T-helper 2 cell treated with Interferon-gamma antibody and Interleukin-4, amounts not matched to agents 5 μg/mL and 100 μg/mL, for 36 hours (primary cell): ENCODE measurements around the gene LAMC2.

Experiments used
- DNase-seq: peaks from one replicate; pipeline ENCODE4 v3.0.0; 2021; ENCODE audit warnings: low spot score
- H3K27ac Mint-ChIP-seq: one replicate; pipeline ENCODE4 v1.8.0; 2021; ENCODE audit warnings: mild to moderate bottlenecking, mixed read lengths
- H3K27me3 Mint-ChIP-seq: one replicate; pipeline ENCODE4 v1.8.0; 2021; ENCODE audit warnings: low read depth, mixed read lengths
- H3K36me3 Mint-ChIP-seq: one replicate; pipeline ENCODE4 v1.8.0; 2021; ENCODE audit warnings: low read depth, mixed read lengths
- H3K4me1 Mint-ChIP-seq: one replicate; pipeline ENCODE4 v1.8.0; 2021; ENCODE audit warnings: low read depth, mixed read lengths
- H3K4me3 Mint-ChIP-seq: one replicate; pipeline ENCODE4 v1.8.0; 2022; ENCODE audit warnings: mild to moderate bottlenecking, moderate library complexity, mixed read lengths
- H3K9me3 Mint-ChIP-seq: one replicate; pipeline ENCODE4 v1.8.0; 2021; ENCODE audit warnings: mixed read lengths

The LAMC2 gene

GRCh38 chr1:183180634-183181056, 5.4 kb upstream of the LAMC2 start:
- Mint-ChIP-seq H3K27me3 (peaks cover 3% of the 10 kb centered on the region), H3K9me3 (no peaks in the 10 kb centered on the region), H3K36me3 (no peaks in the 10 kb centered on the region), H3K4me3 (no peak overlapping the region), H3K27ac (no peak overlapping the region), H3K4me1 (no peaks in the 10 kb centered on the region)
- peak; percentile 6 for DNase-seq

GRCh38 chr1:183186841-183187240, 777 bp downstream of the LAMC2 start:
- H3K4me3 Mint-ChIP-seq, result no peak overlapping the region
- no peak for DNase-seq
- H3K4me1 Mint-ChIP-seq, result peaks cover 2% of the 10 kb centered on the region
- no peak overlapping the region for H3K27ac Mint-ChIP-seq
- H3K36me3 Mint-ChIP-seq, result no peaks in the 10 kb centered on the region
- H3K27me3 Mint-ChIP-seq, result peaks cover 45% of the 10 kb centered on the region
- H3K9me3 Mint-ChIP-seq, result no peaks in the 10 kb centered on the region

- Mint-ChIP-seq H3K9me3 (no peaks in the 10 kb centered on the region), H3K27ac (no peak overlapping the region), H3K4me3 (no peak overlapping the region), H3K36me3 (no peaks in the 10 kb centered on the region), H3K4me1 (peaks cover 2% of the 10 kb centered on the region), H3K27me3 (peaks cover 48% of the 10 kb centered on the region)
- DNase-seq, result no peak
Measured at GRCh38 chr1:183188240-183188639, 2.2 kb downstream of the LAMC2 start.

- H3K27me3 Mint-ChIP-seq, result peaks cover 45% of the 10 kb centered on the region
- no peak overlapping the region for H3K27ac Mint-ChIP-seq
- H3K4me3 Mint-ChIP-seq, result no peak overlapping the region
- H3K36me3 Mint-ChIP-seq, result no peaks in the 10 kb centered on the region
- H3K9me3 Mint-ChIP-seq, result no peaks in the 10 kb centered on the region
- H3K4me1 Mint-ChIP-seq, result peaks cover 14% of the 10 kb centered on the region
- no peak for DNase-seq
Measured at GRCh38 chr1:183191833-183192232, 5.8 kb downstream of the LAMC2 start.

GRCh38 chr1:183193963-183194525, 8.0 kb downstream of the LAMC2 start:
- Mint-ChIP-seq H3K4me1 (peaks cover 14% of the 10 kb centered on the region), H3K27ac (no peak overlapping the region), H3K4me3 (no peak overlapping the region), H3K9me3 (no peaks in the 10 kb centered on the region), H3K27me3 (peaks cover 37% of the 10 kb centered on the region), H3K36me3 (no peaks in the 10 kb centered on the region)
- DNase-seq, result no peak

- H3K27me3 Mint-ChIP-seq, result peaks cover 32% of the 10 kb centered on the region
- no peaks in the 10 kb centered on the region for H3K9me3 Mint-ChIP-seq
- peak overlapping the region; percentile 60 for H3K4me3 Mint-ChIP-seq
- no peaks in the 10 kb centered on the region for H3K36me3 Mint-ChIP-seq
- H3K4me1 Mint-ChIP-seq, result peaks cover 14% of the 10 kb centered on the region
- H3K27ac Mint-ChIP-seq, result peak overlapping the region; percentile 10
- DNase-seq, result peak; percentile 25
Measured at GRCh38 chr1:183194527-183195141, 8.6 kb downstream of the LAMC2 start.

- Mint-ChIP-seq H3K4me3 (peak overlapping the region; percentile 60), H3K27ac (peak overlapping the region; percentile 10), H3K4me1 (peaks cover 14% of the 10 kb centered on the region), H3K36me3 (no peaks in the 10 kb centered on the region), H3K9me3 (no peaks in the 10 kb centered on the region), H3K27me3 (peaks cover 27% of the 10 kb centered on the region)
- DNase-seq, result no peak
Measured at GRCh38 chr1:183195142-183195574, 9.1 kb downstream of the LAMC2 start.

GRCh38 chr1:183197762-183198161, 11.7 kb downstream of the LAMC2 start:
- Mint-ChIP-seq H3K9me3 (no peaks in the 10 kb centered on the region), H3K27me3 (peaks cover 28% of the 10 kb centered on the region), H3K36me3 (no peaks in the 10 kb centered on the region), H3K4me3 (no peak overlapping the region), H3K27ac (no peak overlapping the region), H3K4me1 (peaks cover 14% of the 10 kb centered on the region)
- DNase-seq, result no peak

GRCh38 chr1:183198463-183198862, 12.4 kb downstream of the LAMC2 start:
- Mint-ChIP-seq H3K36me3 (no peaks in the 10 kb centered on the region), H3K27me3 (peaks cover 28% of the 10 kb centered on the region), H3K4me3 (no peak overlapping the region), H3K27ac (no peak overlapping the region), H3K9me3 (no peaks in the 10 kb centered on the region), H3K4me1 (peaks cover 14% of the 10 kb centered on the region)
- DNase-seq, result no peak

GRCh38 chr1:183199304-183199703, 13.2 kb downstream of the LAMC2 start:
- Mint-ChIP-seq H3K36me3 (no peaks in the 10 kb centered on the region), H3K9me3 (no peaks in the 10 kb centered on the region), H3K4me1 (peaks cover 12% of the 10 kb centered on the region), H3K27ac (no peak overlapping the region), H3K4me3 (no peak overlapping the region), H3K27me3 (peaks cover 28% of the 10 kb centered on the region)
- DNase-seq, result no peak

GRCh38 chr1:183200451-183200850, 14.4 kb downstream of the LAMC2 start:
- DNase-seq, result no peak
- no peaks in the 10 kb centered on the region for H3K9me3 Mint-ChIP-seq
- H3K36me3 Mint-ChIP-seq, result no peaks in the 10 kb centered on the region
- H3K4me1 Mint-ChIP-seq, result peaks cover 2% of the 10 kb centered on the region
- peaks cover 29% of the 10 kb centered on the region for H3K27me3 Mint-ChIP-seq
- no peak overlapping the region for H3K27ac Mint-ChIP-seq
- no peak overlapping the region for H3K4me3 Mint-ChIP-seq

- Mint-ChIP-seq H3K4me3 (no peak overlapping the region), H3K4me1 (no peaks in the 10 kb centered on the region), H3K27me3 (peaks cover 21% of the 10 kb centered on the region), H3K9me3 (no peaks in the 10 kb centered on the region), H3K27ac (no peak overlapping the region), H3K36me3 (no peaks in the 10 kb centered on the region)
- no peak for DNase-seq
Measured at GRCh38 chr1:183203094-183203493, 17.0 kb downstream of the LAMC2 start.

GRCh38 chr1:183205196-183205781, 19.2 kb downstream of the LAMC2 start:
- DNase-seq, result no peak
- H3K27ac Mint-ChIP-seq, result no peak overlapping the region
- H3K27me3 Mint-ChIP-seq, result peaks cover 21% of the 10 kb centered on the region
- H3K4me1 Mint-ChIP-seq, result no peaks in the 10 kb centered on the region
- no peak overlapping the region for H3K4me3 Mint-ChIP-seq
- H3K9me3 Mint-ChIP-seq, result no peaks in the 10 kb centered on the region
- no peaks in the 10 kb centered on the region for H3K36me3 Mint-ChIP-seq

GRCh38 chr1:183206538-183207122, 20.6 kb downstream of the LAMC2 start:
- DNase-seq, result no peak
- H3K36me3 Mint-ChIP-seq, result no peaks in the 10 kb centered on the region

More at GRCh38 chr1:183206538-183207122, 20.6 kb downstream of the LAMC2 start:
- peaks cover 12% of the 10 kb centered on the region for H3K27me3 Mint-ChIP-seq
- H3K9me3 Mint-ChIP-seq, result no peaks in the 10 kb centered on the region
- no peak overlapping the region for H3K27ac Mint-ChIP-seq
- no peak overlapping the region for H3K4me3 Mint-ChIP-seq
- no peaks in the 10 kb centered on the region for H3K4me1 Mint-ChIP-seq
